ENCODE data around the gene NCS1.

The NCS1 gene

GRCh38 chr9:130192382-130192999, 20.3 kb downstream of the NCS1 start:
- Histone ChIP-seq H3K27me3 (ENCODE audit: low read depth, low read length) (no peaks in the 10 kb centered on the region), H3K9me3 (ENCODE audit: insufficient read depth, low read length) (no peaks in the 10 kb centered on the region), H3K27ac (ENCODE audit: low read length) (no peak overlapping the region), H3K9ac (ENCODE audit: low read length) (no peak overlapping the region), H3K36me3 (replicated peaks; ENCODE audit: low read depth, low read length) (no peaks in the 10 kb centered on the region), H3K79me2 (ENCODE audit: low read length) (no peaks in the 10 kb centered on the region), H2AFZ (ENCODE audit: low read depth, low read length) (no peak overlapping the region), H4K20me1 (ENCODE audit: insufficient read depth, low read length) (no peaks in the 10 kb centered on the region), H3K4me2 (ENCODE audit: low read length) (no peak overlapping the region), H3K4me1 (ENCODE audit: low read length) (peaks cover 3% of the 10 kb centered on the region; the same call in 1 of the 2 replicates), H3K4me3 (ENCODE audit: low read length) (no peak overlapping the region)
- TF ChIP-seq, protein P1, sequence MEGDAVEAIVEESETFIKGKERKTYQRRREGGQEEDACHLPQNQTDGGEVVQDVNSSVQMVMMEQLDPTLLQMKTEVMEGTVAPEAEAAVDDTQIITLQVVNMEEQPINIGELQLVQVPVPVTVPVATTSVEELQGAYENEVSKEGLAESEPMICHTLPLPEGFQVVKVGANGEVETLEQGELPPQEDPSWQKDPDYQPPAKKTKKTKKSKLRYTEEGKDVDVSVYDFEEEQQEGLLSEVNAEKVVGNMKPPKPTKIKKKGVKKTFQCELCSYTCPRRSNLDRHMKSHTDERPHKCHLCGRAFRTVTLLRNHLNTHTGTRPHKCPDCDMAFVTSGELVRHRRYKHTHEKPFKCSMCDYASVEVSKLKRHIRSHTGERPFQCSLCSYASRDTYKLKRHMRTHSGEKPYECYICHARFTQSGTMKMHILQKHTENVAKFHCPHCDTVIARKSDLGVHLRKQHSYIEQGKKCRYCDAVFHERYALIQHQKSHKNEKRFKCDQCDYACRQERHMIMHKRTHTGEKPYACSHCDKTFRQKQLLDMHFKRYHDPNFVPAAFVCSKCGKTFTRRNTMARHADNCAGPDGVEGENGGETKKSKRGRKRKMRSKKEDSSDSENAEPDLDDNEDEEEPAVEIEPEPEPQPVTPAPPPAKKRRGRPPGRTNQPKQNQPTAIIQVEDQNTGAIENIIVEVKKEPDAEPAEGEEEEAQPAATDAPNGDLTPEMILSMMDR (IDR thresholded peaks at IDR 0.05; ENCODE audit: low read depth, low read length), result no peak
- no peak for TF ChIP-seq EZH2phosphoT487 (IDR thresholded peaks at IDR 0.05; ENCODE audit: low read depth)

GRCh38 chr9:130193103-130193502, 20.9 kb downstream of the NCS1 start:
- H3K4me3 ChIP-seq (ENCODE audit: low read length), result no peak overlapping the region
- H3K4me2 ChIP-seq (ENCODE audit: low read length), result no peak overlapping the region
- peaks cover 3% of the 10 kb centered on the region; the same call in 1 of the 2 replicates for H3K4me1 ChIP-seq (ENCODE audit: low read length)
- no peak overlapping the region for H3K27ac ChIP-seq (ENCODE audit: low read length)
- no peaks in the 10 kb centered on the region for H3K36me3 ChIP-seq (replicated peaks; ENCODE audit: low read depth, low read length)
- no peaks in the 10 kb centered on the region for H3K79me2 ChIP-seq (ENCODE audit: low read length)
- H2AFZ ChIP-seq (ENCODE audit: low read depth, low read length), result no peak overlapping the region
- H3K9ac ChIP-seq (ENCODE audit: low read length), result no peak overlapping the region
- H3K27me3 ChIP-seq (ENCODE audit: low read depth, low read length), result no peaks in the 10 kb centered on the region
- no peaks in the 10 kb centered on the region for H3K9me3 ChIP-seq (ENCODE audit: insufficient read depth, low read length)
- H4K20me1 ChIP-seq (ENCODE audit: insufficient read depth, low read length), result no peaks in the 10 kb centered on the region
- TF ChIP-seq, protein P1 (IDR thresholded peaks at IDR 0.05; ENCODE audit: low read depth, low read length), result no peak

GRCh38 chr9:130193531-130194377, 21.6 kb downstream of the NCS1 start:
- Histone ChIP-seq H4K20me1 (ENCODE audit: insufficient read depth, low read length) (no peaks in the 10 kb centered on the region), H2AFZ (ENCODE audit: low read depth, low read length) (no peak overlapping the region), H3K36me3 (replicated peaks; ENCODE audit: low read depth, low read length) (no peaks in the 10 kb centered on the region), H3K9me3 (ENCODE audit: insufficient read depth, low read length) (no peaks in the 10 kb centered on the region), H3K27me3 (ENCODE audit: low read depth, low read length) (no peaks in the 10 kb centered on the region), H3K4me3 (ENCODE audit: low read length) (no peak overlapping the region), H3K27ac (ENCODE audit: low read length) (no peak overlapping the region), H3K79me2 (ENCODE audit: low read length) (no peaks in the 10 kb centered on the region), H3K4me1 (ENCODE audit: low read length) (peaks cover 3% of the 10 kb centered on the region; the same call in 1 of the 2 replicates), H3K4me2 (ENCODE audit: low read length) (no peak overlapping the region), H3K9ac (ENCODE audit: low read length) (no peak overlapping the region)
- no peak for TF ChIP-seq EZH2phosphoT487 (IDR thresholded peaks at IDR 0.05; ENCODE audit: low read depth)
- TF ChIP-seq, protein P1 (IDR thresholded peaks at IDR 0.05; ENCODE audit: low read depth, low read length), result no peak

GRCh38 chr9:130194378-130194932, 22.3 kb downstream of the NCS1 start:
- Histone ChIP-seq H2AFZ (ENCODE audit: low read depth, low read length) (no peak overlapping the region), H3K4me3 (ENCODE audit: low read length) (no peak overlapping the region), H3K4me1 (ENCODE audit: low read length) (peaks cover 3% of the 10 kb centered on the region; the same call in 1 of the 2 replicates), H3K27ac (ENCODE audit: low read length) (no peak overlapping the region), H3K27me3 (ENCODE audit: low read depth, low read length) (no peaks in the 10 kb centered on the region), H3K36me3 (replicated peaks; ENCODE audit: low read depth, low read length) (no peaks in the 10 kb centered on the region), H3K79me2 (ENCODE audit: low read length) (no peaks in the 10 kb centered on the region), H3K9me3 (ENCODE audit: insufficient read depth, low read length) (no peaks in the 10 kb centered on the region), H4K20me1 (ENCODE audit: insufficient read depth, low read length) (no peaks in the 10 kb centered on the region), H3K9ac (ENCODE audit: low read length) (no peak overlapping the region), H3K4me2 (ENCODE audit: low read length) (no peak overlapping the region)
- TF ChIP-seq, protein P1 (IDR thresholded peaks at IDR 0.05; ENCODE audit: low read depth, low read length), result no peak
- no peak for TF ChIP-seq EZH2phosphoT487 (IDR thresholded peaks at IDR 0.05; ENCODE audit: low read depth)
